ENCODE measurements around the gene ZFYVE28. TPM values are rescaled to one million over a fixed set of nuclear protein-coding genes. Genes with fewer than 3 reads are reported as not detected.
"Not testable (repeated sequence)": the region's sequence is repeated elsewhere in the genome, so short reads cannot be mapped to it uniquely, and the experiment has no call there.

Gene ZFYVE28
- total RNA-seq, 2 donors from 2014 or later: 2.7 to 9.9 TPM

GRCh38 chr4:2436301-2436700 lies 17.9 kb upstream of the ZFYVE28 start:
- Mint-ChIP-seq H3K27ac (peak overlapping the region in 1 of 2 donors; percentile 50), H3K9me3 (no peaks in the 10 kb centered on the region), H3K36me3 (no peaks in the 10 kb centered on the region)
- ATAC-seq (no peak), DNase-seq (ENCODE audit: low spot score in 2 of 2) (no peak)

- Mint-ChIP-seq H3K27ac (no peak overlapping the region), H3K36me3 (no peaks in the 10 kb centered on the region), H3K9me3 (no peaks in the 10 kb centered on the region)
- ATAC-seq (no peak), DNase-seq (ENCODE audit: low spot score in 2 of 2) (no peak)
These were observed 16.0 kb upstream of the ZFYVE28 start for GRCh38 chr4:2434420-2434819.

GRCh38 chr4:2433609-2434350 lies 15.3 kb upstream of the ZFYVE28 start:
- no peaks in the 10 kb centered on the region for H3K9me3 Mint-ChIP-seq
- no peak for ATAC-seq
- H3K36me3 Mint-ChIP-seq: no peaks in the 10 kb centered on the region
- no peak for DNase-seq (ENCODE audit: low spot score in 2 of 2)
- H3K27ac Mint-ChIP-seq: peak overlapping the region in 1 of 2 donors; percentile 72

- no peaks in the 10 kb centered on the region for H3K36me3 Mint-ChIP-seq
- ATAC-seq: no peak
- no peaks in the 10 kb centered on the region for H3K9me3 Mint-ChIP-seq
- H3K27ac Mint-ChIP-seq: no peak overlapping the region
- no peak for DNase-seq (ENCODE audit: low spot score in 2 of 2)
These were observed 14.6 kb upstream of the ZFYVE28 start for GRCh38 chr4:2432991-2433530.

GRCh38 chr4:2432004-2432403 lies 13.6 kb upstream of the ZFYVE28 start:
- DNase-seq (ENCODE audit: low spot score in 2 of 2) (no peak), ATAC-seq (no peak)
- no peak overlapping the region for H3K27ac Mint-ChIP-seq
- no peaks in the 10 kb centered on the region for H3K36me3 Mint-ChIP-seq
- H3K9me3 Mint-ChIP-seq: no peaks in the 10 kb centered on the region

- H3K36me3 Mint-ChIP-seq; DNase-seq (ENCODE audit: low spot score in 2 of 2); H3K27ac Mint-ChIP-seq; ATAC-seq; H3K9me3 Mint-ChIP-seq: not testable (repeated sequence)
These were observed 11.7 kb upstream of the ZFYVE28 start for GRCh38 chr4:2429945-2430757.

GRCh38 chr4:2428496-2429213 lies 10.2 kb upstream of the ZFYVE28 start:
- Mint-ChIP-seq H3K9me3 (no peaks in the 10 kb centered on the region), H3K27ac (peak overlapping the region in 1 of 2 donors; percentile 3), H3K36me3 (no peaks in the 10 kb centered on the region)
- ATAC-seq (no peak), DNase-seq (ENCODE audit: low spot score in 2 of 2) (no peak)

GRCh38 chr4:2427383-2428334 lies 9.2 kb upstream of the ZFYVE28 start:
- no peaks in the 10 kb centered on the region for H3K36me3 Mint-ChIP-seq
- no peak overlapping the region for H3K27ac Mint-ChIP-seq
- DNase-seq (ENCODE audit: low spot score in 2 of 2): no peak
- no peaks in the 10 kb centered on the region for H3K9me3 Mint-ChIP-seq
- ATAC-seq: no peak

- no peak for ATAC-seq
- no peak overlapping the region for H3K27ac Mint-ChIP-seq
- no peak for DNase-seq (ENCODE audit: low spot score in 2 of 2)
- H3K36me3 Mint-ChIP-seq: no peaks in the 10 kb centered on the region
- no peaks in the 10 kb centered on the region for H3K9me3 Mint-ChIP-seq
These were observed 8.3 kb upstream of the ZFYVE28 start for GRCh38 chr4:2426711-2427275.

GRCh38 chr4:2426069-2426397 lies 7.6 kb upstream of the ZFYVE28 start:
- Mint-ChIP-seq H3K27ac (no peak overlapping the region), H3K9me3 (no peaks in the 10 kb centered on the region), H3K36me3 (no peaks in the 10 kb centered on the region)
- DNase-seq (ENCODE audit: low spot score in 2 of 2) (no peak), ATAC-seq (no peak)

GRCh38 chr4:2425386-2426068 lies 7.1 kb upstream of the ZFYVE28 start:
- Mint-ChIP-seq H3K9me3 (no peaks in the 10 kb centered on the region), H3K27ac (no peak overlapping the region), H3K36me3 (no peaks in the 10 kb centered on the region)
- ATAC-seq: no peak
- DNase-seq (ENCODE audit: low spot score in 2 of 2): no peak

- H3K9me3 Mint-ChIP-seq: no peaks in the 10 kb centered on the region
- DNase-seq (ENCODE audit: low spot score in 2 of 2): no peak
These were observed 6.1 kb upstream of the ZFYVE28 start for GRCh38 chr4:2424581-2424980.

GRCh38 chr4:2423695-2424094 lies 5.2 kb upstream of the ZFYVE28 start:
- Mint-ChIP-seq H3K27ac (no peak overlapping the region), H3K9me3 (no peaks in the 10 kb centered on the region), H3K36me3 (no peaks in the 10 kb centered on the region)
- no peak for DNase-seq (ENCODE audit: low spot score in 2 of 2)
- ATAC-seq: no peak

More at GRCh38 chr4:2424581-2424980, 6.1 kb upstream of the ZFYVE28 start:
- H3K27ac Mint-ChIP-seq: no peak overlapping the region
- ATAC-seq: no peak
- no peaks in the 10 kb centered on the region for H3K36me3 Mint-ChIP-seq

- no peak for ATAC-seq
- Mint-ChIP-seq H3K36me3 (no peaks in the 10 kb centered on the region), H3K27ac (no peak overlapping the region), H3K9me3 (no peaks in the 10 kb centered on the region)
- no peak for DNase-seq (ENCODE audit: low spot score in 2 of 2)
These were observed 4.6 kb upstream of the ZFYVE28 start for GRCh38 chr4:2423066-2423465.

- H3K27ac Mint-ChIP-seq: no peak overlapping the region
- no peak for ATAC-seq
- DNase-seq (ENCODE audit: low spot score in 2 of 2): no peak
- no peaks in the 10 kb centered on the region for H3K36me3 Mint-ChIP-seq
- H3K9me3 Mint-ChIP-seq: no peaks in the 10 kb centered on the region
These were observed 3.5 kb upstream of the ZFYVE28 start for GRCh38 chr4:2421928-2422327.
